GM12873 (cell line): ENCODE measurements around the gene PRR33.

Experiments used
- CTCF ChIP-seq: IDR thresholded peaks from 2 replicates; pipeline ENCODE4 v1.5.1; 2012; ENCODE audit warnings: low read depth, mild to moderate bottlenecking, moderate library complexity, low read length, control low read depth; ENCODE audit not compliant: insufficient read depth; ENCODE audit errors: missing control alignments

Gene PRR33

DNA sequence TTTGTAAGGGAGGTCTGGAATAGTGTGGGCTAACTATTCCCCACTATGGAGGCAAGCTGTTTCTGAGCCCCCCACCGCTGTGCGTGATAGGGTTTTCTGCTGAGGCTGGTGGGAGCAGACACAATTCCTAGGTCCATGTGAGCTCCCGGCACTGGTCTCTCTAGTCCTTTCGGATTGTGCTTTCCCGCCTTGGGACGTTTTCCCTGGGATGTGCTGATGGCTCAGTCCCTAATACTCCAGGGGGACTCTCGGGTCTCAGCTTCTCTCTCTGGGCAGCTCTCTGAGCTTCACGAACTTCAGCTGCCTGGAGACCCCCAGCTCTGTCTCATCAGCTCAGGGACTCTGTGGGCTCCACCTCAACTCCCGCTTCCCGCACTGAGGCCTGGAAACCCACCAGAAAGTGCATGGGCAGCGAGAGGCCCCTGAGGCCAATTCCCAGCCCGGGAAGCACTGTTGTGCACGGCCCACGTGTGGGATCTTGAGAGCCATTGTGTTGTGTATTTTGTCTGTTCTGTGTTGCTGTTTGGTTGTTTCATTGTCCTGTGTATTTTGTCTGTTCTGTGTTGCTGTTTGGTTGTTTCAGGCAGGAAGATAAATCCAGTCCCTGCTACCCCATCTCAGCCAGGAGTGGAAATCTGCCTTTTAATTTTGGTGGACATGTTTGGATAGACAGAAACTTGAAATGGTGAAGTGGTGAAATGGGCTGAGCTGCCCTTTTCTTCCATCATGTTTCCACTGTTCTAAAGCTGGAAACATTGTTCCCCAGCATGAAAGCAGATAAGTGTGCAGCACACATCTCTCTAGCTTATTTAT is 15.1 kb upstream of the PRR33 start:
- TF ChIP-seq CTCF: no peak

GRCh38 chr11:1906181-1906580 is 14.5 kb upstream of the PRR33 start:
- TF ChIP-seq CTCF: no peak

DNA sequence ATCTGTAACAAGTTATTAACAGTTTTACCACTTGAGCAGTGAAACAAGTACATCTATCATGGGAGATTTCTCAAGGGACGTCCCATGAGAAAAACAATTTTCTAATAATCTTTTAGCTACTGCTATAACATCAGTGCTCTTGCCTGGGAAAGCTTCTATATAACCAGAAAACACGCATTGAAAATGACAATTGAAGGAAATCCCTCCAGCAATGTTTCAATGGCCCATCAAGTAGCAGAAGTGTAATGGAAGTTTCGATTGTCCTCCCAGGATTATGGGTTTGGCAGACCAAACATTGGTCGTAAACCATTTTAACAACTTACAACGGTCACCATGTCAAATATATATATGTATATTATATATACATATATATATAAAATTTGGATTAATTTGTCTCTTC is 8.0 kb upstream of the PRR33 start:
- TF ChIP-seq CTCF: no peak

DNA sequence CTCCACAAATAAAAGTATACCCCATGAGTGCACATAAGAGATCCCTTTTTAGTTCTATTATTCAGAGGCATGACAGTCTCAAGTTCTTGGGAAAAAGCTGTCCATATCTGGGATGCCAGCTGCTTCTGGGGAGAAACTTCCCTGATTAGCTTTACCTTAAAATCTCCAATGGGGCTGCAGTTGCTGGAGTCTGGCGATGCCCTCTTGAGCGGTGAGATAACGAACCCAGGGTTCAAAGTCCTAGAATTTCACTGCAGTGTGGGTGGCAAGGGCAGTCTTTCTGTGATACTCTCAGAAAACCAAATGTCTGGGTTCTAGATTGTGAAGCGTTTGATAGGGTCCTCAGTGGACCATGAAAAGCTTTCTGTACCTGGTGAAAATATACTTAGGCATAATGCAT is 7.4 kb upstream of the PRR33 start:
- TF ChIP-seq CTCF: no peak

DNA sequence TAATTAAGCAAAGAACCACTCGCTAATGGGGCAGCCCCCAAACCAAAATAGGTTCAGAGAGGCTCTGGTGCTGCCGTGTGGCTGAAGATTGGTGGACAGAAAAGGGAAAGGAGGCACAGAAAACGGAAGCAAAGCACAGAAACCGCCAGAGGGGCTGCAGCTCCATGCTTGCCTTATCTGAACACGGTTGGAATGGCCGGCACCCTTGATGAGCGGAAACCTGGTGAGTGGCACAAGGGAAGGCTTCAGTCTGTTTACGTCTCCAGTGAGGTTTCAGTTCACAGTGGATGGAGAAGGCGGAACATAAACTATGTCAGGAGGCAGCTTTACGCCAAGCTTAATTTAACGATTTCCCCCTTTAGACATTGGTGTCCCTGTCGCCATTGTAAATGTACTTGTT is 5.2 kb upstream of the PRR33 start:
- no peak for TF ChIP-seq CTCF

DNA sequence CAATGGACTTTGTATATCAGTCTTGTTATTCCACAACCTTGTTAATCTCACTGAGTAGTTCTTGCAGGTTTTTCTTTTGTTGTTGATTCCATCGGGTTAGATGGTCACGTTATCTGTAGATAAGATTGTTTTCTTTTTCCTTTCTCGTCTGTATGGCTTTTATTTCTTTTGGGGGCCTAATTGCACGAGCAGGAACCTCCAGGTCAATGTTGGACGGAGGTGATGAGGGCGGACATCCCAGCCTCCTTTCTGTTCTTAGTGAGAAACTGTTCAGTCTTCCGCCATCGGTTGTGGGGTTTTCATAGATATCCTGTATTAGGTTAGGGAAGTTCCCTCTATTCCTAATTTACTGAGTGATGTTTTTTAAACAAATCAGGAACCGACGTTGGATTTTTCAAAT is 4.8 kb upstream of the PRR33 start:
- no peak for TF ChIP-seq CTCF

- no peak for TF ChIP-seq CTCF
These were observed 3.1 kb upstream of the PRR33 start for GRCh38 chr11:1894759-1895158.
